ENCODE results near the gene NR2F1.

The NR2F1 gene

GRCh38 chr5:93577854-93578812 is 4.9 kb upstream of the NR2F1 start:
- DNase-seq (ENCODE audit: low read depth in 2 of 2) = no peak

GRCh38 chr5:93578813-93579691 is 4.0 kb upstream of the NR2F1 start:
- DNase-seq (ENCODE audit: low read depth in 2 of 2) = no peak

- no peak for DNase-seq (ENCODE audit: low read depth in 2 of 2)
These were observed 3.3 kb upstream of the NR2F1 start for GRCh38 chr5:93579692-93580062.

GRCh38 chr5:93580063-93580926 is 2.7 kb upstream of the NR2F1 start:
- no peak for DNase-seq (ENCODE audit: low read depth in 2 of 2)

- DNase-seq (ENCODE audit: low read depth in 2 of 2) = no peak
These were observed 2.0 kb upstream of the NR2F1 start, which contains the start of gene NR2F1-AS1 for GRCh38 chr5:93580927-93581445. Gene NR2F1-AS1 (minus strand): TSS chr5:93581219.

GRCh38 chr5:93582167-93582462 is 907 bp upstream of the NR2F1 start:
- DNase-seq (ENCODE audit: low read depth in 2 of 2) = no peak

- DNase-seq (ENCODE audit: low read depth in 2 of 2) = no peak
These were observed 381 bp downstream of the NR2F1 start for GRCh38 chr5:93583439-93583767.

- DNase-seq (ENCODE audit: low read depth in 2 of 2) = no peak
These were observed 960 bp downstream of the NR2F1 start for GRCh38 chr5:93583768-93584595.

GRCh38 chr5:93584596-93585040 is 1.6 kb downstream of the NR2F1 start:
- DNase-seq (ENCODE audit: low read depth in 2 of 2) = no peak

GRCh38 chr5:93585041-93585766 is 2.2 kb downstream of the NR2F1 start:
- no peak for DNase-seq (ENCODE audit: low read depth in 2 of 2)

- DNase-seq (ENCODE audit: low read depth in 2 of 2) = no peak
These were observed 2.9 kb downstream of the NR2F1 start for GRCh38 chr5:93585767-93586385.

GRCh38 chr5:93586736-93587596 is 3.9 kb downstream of the NR2F1 start:
- DNase-seq (ENCODE audit: low read depth in 2 of 2) = no peak

GRCh38 chr5:93587597-93588351 is 4.8 kb downstream of the NR2F1 start:
- no peak for DNase-seq (ENCODE audit: low read depth in 2 of 2)

GRCh38 chr5:93588352-93589151 is 5.5 kb downstream of the NR2F1 start:
- no peak for DNase-seq (ENCODE audit: low read depth in 2 of 2)

GRCh38 chr5:93589152-93589828 is 6.3 kb downstream of the NR2F1 start:
- DNase-seq (ENCODE audit: low read depth in 2 of 2) = no peak

GRCh38 chr5:93589829-93590215 is 6.8 kb downstream of the NR2F1 start:
- no peak for DNase-seq (ENCODE audit: low read depth in 2 of 2)

All from stimulated activated CD8-positive, alpha-beta memory T cell treated with anti-CD3 and anti-CD28 coated beads, Interleukin-2, amount 100 ng/mL, for 1 hour (primary cell).